UCSD-AML1 (cell line): ENCODE results near the gene C16orf74.

Source experiments
- DNase-seq: peaks from one replicate; lab custom pipeline; 2025; ENCODE audit not compliant: unreplicated experiment; lab: John Stamatoyannopoulos, UW

The C16orf74 gene

GRCh38 chr16:85718682-85719081, 32.2 kb downstream of the C16orf74 start:
- DNase-seq = peak; percentile 35

- DNase-seq = no peak
These were observed 32.8 kb downstream of the C16orf74 start for GRCh38 chr16:85718153-85718477.

- peak; percentile 55 for DNase-seq
These were observed 33.3 kb downstream of the C16orf74 start for GRCh38 chr16:85717393-85718152.

- DNase-seq = no peak
These were observed 34.2 kb downstream of the C16orf74 start for GRCh38 chr16:85716680-85717038.

- DNase-seq = no peak
These were observed 34.7 kb downstream of the C16orf74 start for GRCh38 chr16:85716022-85716679.

GRCh38 chr16:85715169-85716021, 35.5 kb downstream of the C16orf74 start:
- DNase-seq = no peak

- DNase-seq = no peak
These were observed 38.1 kb downstream of the C16orf74 start for GRCh38 chr16:85712801-85713200.

- DNase-seq = no peak
These were observed 38.8 kb downstream of the C16orf74 start for GRCh38 chr16:85711982-85712587.

- no peak for DNase-seq
These were observed 40.2 kb downstream of the C16orf74 start for GRCh38 chr16:85710732-85711131.

GRCh38 chr16:85709766-85710585, 40.9 kb downstream of the C16orf74 start:
- DNase-seq = no peak

- no peak for DNase-seq
These were observed 42.6 kb downstream of the C16orf74 start for GRCh38 chr16:85708338-85708737.

GRCh38 chr16:85707528-85708095, 43.3 kb downstream of the C16orf74 start:
- DNase-seq = no peak

GRCh38 chr16:85706449-85707034, 44.4 kb downstream of the C16orf74 start:
- DNase-seq = no peak

- no peak for DNase-seq
These were observed 45.7 kb downstream of the C16orf74 start for GRCh38 chr16:85704900-85705846.

GRCh38 chr16:85704011-85704410, 46.9 kb downstream of the C16orf74 start:
- no peak for DNase-seq

GRCh38 chr16:85699628-85700027, 51.3 kb downstream of the C16orf74 start:
- DNase-seq = no peak

GRCh38 chr16:85698935-85699558, 51.8 kb downstream of the C16orf74 start:
- DNase-seq = no peak

GRCh38 chr16:85698459-85698891, 52.4 kb downstream of the C16orf74 start:
- DNase-seq = no peak
